ENCODE data around the gene ULK4. TPM values are rescaled to one million over a fixed set of nuclear protein-coding genes. Genes with fewer than 3 reads are reported as not detected.

The ULK4 gene
- total and polyA plus RNA-seq, 9 of the 15 experiments (the other 6 are each of a cell fraction or from before 2014, with no cell fraction given) = 3.0 to 5.9 (median 3.5) TPM

GRCh38 chr3:41660510-41660909, 301.4 kb downstream of the ULK4 start:
- Histone ChIP-seq H2AFZ (ENCODE audit: low read depth, low read length) (no peak overlapping the region), H3K4me1 (replicated peaks in 1 of 2; ENCODE audit: control insufficient read depth in 2 of 2, insufficient read depth in 2 of 2, low read length in 2 of 2) (no peaks in the 10 kb centered on the region), H3K4me2 (ENCODE audit: insufficient read depth, low read length) (no peak overlapping the region), H3K27ac (ENCODE audit: extremely low read depth, low read depth, low read length) (no peak overlapping the region), H3K9me1 (ENCODE audit: control insufficient read depth, insufficient read depth, low read length) (no peaks in the 10 kb centered on the region), H3K79me2 (ENCODE audit: control insufficient read depth, insufficient read depth, low read length) (no peaks in the 10 kb centered on the region), H3K27me3 (ENCODE audit: control insufficient read depth in 2 of 2, insufficient read depth in 2 of 2, low read length in 2 of 2) (no peaks in the 10 kb centered on the region), H3K4me3 (no peak overlapping the region), H3K36me3 (ENCODE audit: control insufficient read depth, insufficient read depth, low read length) (no peaks in the 10 kb centered on the region), H4K20me1 (replicated peaks; ENCODE audit: control insufficient read depth, insufficient read depth, low read length) (no peaks in the 10 kb centered on the region), H3K9ac (ENCODE audit: insufficient read depth in 1 of 2, low read depth in 2 of 2, low read length in 2 of 2) (no peak overlapping the region), H3K9me3 (replicated peaks; ENCODE audit: control insufficient read depth, insufficient read depth, low read depth, low read length) (no peaks in the 10 kb centered on the region)
- ATAC-seq = no peak
- in situ Hi-C loops (cut with MboI) = no loop called here
- ChIA-PET POLR2A (no interaction called here), CTCF (ENCODE audit: low intra/inter-chr PET ratio) (no interaction called here)
- no TSS peak for BruUV-seq (replicated peaks)
- FAIRE-seq = no peak
- intact Hi-C loops (cut with micrococcal nuclease) = no loop called here
- no peak for DNase-seq (ENCODE audit: extremely low read depth in 1 of 4, low spot score in 3 of 4)
- 0% methylated on average over 1 of the region's 1 CpG for WGBS (ENCODE audit: insufficient coverage, low coverage, missing lambda C conversion rate)
- no peak for TF ChIP-seq ZBTB26 (CRISPR knock-in tag; IDR thresholded peaks at IDR 0.05)
- no peak for TF ChIP-seq MCM2 (IDR thresholded peaks at IDR 0.05; ENCODE audit: low read depth)
- no peak for TF ChIP-seq DPF2 (IDR thresholded peaks at IDR 0.05)
- no peak for TF ChIP-seq TRIM25 (IDR thresholded peaks at IDR 0.05; ENCODE audit: borderline replicate concordance)
- TF ChIP-seq FUS (optimal IDR thresholded peaks at IDR 0.05; ENCODE audit: low read depth, low read length) = no peak
- TF ChIP-seq ARID4B (CRISPR knock-in tag; IDR thresholded peaks at IDR 0.05) = no peak
- no peak for TF ChIP-seq ZKSCAN8 (CRISPR knock-in tag; IDR thresholded peaks at IDR 0.05)
- TF ChIP-seq MAFF (IDR thresholded peaks at IDR 0.05; ENCODE audit: low read length) = no peak
- no peak for TF ChIP-seq TSHZ1 (CRISPR knock-in tag; IDR thresholded peaks at IDR 0.05)
- TF ChIP-seq RUNX1 (IDR thresholded peaks at IDR 0.05; ENCODE audit: low read depth) = no peak
- TF ChIP-seq ARID3B (CRISPR knock-in tag; IDR thresholded peaks at IDR 0.05; ENCODE audit: borderline replicate concordance) = no peak

Data from K562 (cell line).